ENCODE results near the gene FKBP1C.
"Not testable (repeated sequence)": the region's sequence is repeated elsewhere in the genome, so short reads cannot be mapped to it uniquely, and the experiment has no call there.

FKBP1C gene

DNA sequence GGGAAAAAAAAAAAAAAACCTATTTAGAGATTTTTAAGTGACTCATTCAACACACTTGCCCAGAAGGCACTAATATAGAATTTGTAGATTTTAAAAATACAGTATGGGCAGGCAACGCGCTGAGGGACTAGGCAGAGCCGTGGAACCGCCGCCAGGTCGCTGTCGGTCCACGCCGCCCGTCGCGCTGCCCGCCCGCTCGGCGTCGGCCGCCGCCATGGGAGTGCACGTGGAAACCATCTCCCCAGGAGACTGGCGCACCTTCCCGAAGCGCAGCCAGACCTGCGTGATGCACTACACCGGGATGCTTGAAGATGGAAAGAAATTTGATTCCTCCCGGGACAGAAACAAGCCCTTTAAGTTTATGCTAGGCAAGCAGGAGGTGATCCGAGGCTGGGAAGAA is at the start of gene FKBP1C:
Gene FKBP1C, plus strand, starts transcription at position 127 of the 400 bp plus-strand sequence.
- ATAC-seq, result not testable (repeated sequence)

DNA sequence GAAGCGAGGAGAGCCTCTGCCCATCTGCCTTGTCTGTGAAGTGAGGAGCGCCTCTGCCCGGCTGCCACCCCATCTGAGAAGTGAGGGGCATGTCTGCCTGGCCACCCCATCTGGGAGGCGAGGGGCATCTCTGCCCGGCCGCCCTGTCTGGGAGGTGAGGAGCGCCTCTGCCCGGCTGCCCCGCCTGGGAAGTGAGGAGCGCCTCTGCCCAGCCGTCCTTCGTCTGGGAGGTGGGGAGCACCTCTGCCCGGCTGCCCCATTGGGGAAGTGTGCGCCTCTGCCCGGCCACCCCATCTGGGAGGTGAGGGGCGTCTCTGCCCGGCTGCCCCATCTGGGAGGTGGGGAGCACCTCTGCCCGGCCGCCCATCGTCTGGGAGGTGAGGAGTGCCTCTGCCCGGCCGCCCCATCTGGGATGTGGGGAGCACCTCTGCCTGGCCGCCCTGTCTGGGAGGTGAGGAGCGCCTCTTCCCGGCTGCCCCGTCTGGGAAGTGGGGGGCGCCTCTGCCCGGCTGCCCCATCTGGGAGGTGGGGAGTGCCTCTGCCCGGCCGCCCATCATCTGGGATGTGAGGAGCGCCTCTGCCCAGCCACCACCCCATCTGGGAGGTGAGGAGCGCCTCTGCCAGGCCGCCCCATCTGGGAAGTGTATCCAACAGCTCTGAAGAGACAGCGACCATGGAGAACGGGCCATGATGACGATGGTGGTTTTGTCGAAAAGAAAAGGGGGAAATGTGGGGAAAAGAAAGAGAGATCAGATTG is 47.0 kb upstream of the FKBP1C start:
- ATAC-seq, result not testable (repeated sequence)

DNA sequence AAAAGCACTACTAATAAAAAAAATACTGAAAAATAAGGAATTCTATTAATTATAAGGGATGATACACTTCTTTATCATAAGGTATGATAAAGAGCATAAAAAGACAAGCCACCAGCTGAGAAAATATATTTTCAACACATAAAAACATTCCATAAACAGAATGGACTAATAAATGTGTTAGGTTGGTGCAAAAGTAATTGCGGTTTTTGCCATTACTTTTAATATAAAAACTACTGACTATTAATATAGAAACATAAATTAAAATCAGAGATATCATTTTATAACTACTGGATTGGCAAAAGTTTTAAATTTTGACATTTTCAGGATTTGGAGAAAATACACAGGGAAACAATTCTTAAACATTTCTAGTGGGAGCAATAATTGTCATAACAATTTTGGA is 37.1 kb upstream of the FKBP1C start:
- no peak for TF ChIP-seq ZC3H10 (CRISPR knock-in tag; IDR thresholded peaks at IDR 0.05)
- TF ChIP-seq, protein P1, sequence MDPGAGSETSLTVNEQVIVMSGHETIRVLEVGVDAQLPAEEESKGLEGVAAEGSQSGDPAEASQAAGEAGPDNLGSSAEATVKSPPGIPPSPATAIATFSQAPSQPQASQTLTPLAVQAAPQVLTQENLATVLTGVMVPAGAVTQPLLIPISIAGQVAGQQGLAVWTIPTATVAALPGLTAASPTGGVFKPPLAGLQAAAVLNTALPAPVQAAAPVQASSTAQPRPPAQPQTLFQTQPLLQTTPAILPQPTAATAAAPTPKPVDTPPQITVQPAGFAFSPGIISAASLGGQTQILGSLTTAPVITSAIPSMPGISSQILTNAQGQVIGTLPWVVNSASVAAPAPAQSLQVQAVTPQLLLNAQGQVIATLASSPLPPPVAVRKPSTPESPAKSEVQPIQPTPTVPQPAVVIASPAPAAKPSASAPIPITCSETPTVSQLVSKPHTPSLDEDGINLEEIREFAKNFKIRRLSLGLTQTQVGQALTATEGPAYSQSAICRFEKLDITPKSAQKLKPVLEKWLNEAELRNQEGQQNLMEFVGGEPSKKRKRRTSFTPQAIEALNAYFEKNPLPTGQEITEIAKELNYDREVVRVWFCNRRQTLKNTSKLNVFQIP (CRISPR knock-in tag; IDR thresholded peaks at IDR 0.05; ENCODE audit: borderline replicate concordance, low read depth), result no peak
- no peak for ATAC-seq

DNA sequence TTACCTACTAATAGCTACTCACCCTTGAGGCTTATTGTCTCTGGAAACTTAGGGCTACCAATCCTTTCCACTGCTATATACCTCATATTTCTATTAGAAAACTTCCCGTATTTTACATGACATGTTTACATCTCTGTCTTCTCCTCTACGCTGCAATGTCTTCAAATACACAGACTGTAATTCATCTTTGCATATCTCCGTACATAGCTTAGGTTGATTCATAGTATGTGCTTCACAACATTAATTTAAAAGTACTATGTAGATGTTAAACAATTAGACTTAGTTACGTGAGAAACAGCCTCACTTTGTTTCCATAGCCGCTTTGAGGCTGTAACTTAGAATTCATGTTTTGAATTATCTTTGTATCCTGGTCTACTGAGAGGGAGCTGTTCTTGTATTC is 35.1 kb upstream of the FKBP1C start:
- TF ChIP-seq RARB (CRISPR knock-in tag; IDR thresholded peaks at IDR 0.05), result no peak
- TF ChIP-seq ZFP30 (CRISPR knock-in tag; IDR thresholded peaks at IDR 0.05), result no peak
- no peak for TF ChIP-seq SNAI2 (CRISPR knock-in tag; IDR thresholded peaks at IDR 0.05)
- TF ChIP-seq, protein P2, sequence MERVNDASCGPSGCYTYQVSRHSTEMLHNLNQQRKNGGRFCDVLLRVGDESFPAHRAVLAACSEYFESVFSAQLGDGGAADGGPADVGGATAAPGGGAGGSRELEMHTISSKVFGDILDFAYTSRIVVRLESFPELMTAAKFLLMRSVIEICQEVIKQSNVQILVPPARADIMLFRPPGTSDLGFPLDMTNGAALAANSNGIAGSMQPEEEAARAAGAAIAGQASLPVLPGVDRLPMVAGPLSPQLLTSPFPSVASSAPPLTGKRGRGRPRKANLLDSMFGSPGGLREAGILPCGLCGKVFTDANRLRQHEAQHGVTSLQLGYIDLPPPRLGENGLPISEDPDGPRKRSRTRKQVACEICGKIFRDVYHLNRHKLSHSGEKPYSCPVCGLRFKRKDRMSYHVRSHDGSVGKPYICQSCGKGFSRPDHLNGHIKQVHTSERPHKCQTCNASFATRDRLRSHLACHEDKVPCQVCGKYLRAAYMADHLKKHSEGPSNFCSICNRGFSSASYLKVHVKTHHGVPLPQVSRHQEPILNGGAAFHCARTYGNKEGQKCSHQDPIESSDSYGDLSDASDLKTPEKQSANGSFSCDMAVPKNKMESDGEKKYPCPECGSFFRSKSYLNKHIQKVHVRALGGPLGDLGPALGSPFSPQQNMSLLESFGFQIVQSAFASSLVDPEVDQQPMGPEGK (CRISPR knock-in tag; IDR thresholded peaks at IDR 0.05; ENCODE audit: borderline replicate concordance), result no peak
- TF ChIP-seq PPARA (CRISPR knock-in tag; IDR thresholded peaks at IDR 0.05; ENCODE audit: borderline replicate concordance), result no peak
- no peak for TF ChIP-seq ARNTL (CRISPR knock-in tag; IDR thresholded peaks at IDR 0.05; ENCODE audit: borderline replicate concordance, low read depth)
- TF ChIP-seq, protein P3, sequence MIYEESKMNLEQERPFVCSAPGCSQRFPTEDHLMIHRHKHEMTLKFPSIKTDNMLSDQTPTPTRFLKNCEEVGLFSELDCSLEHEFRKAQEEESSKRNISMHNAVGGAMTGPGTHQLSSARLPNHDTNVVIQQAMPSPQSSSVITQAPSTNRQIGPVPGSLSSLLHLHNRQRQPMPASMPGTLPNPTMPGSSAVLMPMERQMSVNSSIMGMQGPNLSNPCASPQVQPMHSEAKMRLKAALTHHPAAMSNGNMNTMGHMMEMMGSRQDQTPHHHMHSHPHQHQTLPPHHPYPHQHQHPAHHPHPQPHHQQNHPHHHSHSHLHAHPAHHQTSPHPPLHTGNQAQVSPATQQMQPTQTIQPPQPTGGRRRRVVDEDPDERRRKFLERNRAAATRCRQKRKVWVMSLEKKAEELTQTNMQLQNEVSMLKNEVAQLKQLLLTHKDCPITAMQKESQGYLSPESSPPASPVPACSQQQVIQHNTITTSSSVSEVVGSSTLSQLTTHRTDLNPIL (CRISPR knock-in tag; IDR thresholded peaks at IDR 0.05; ENCODE audit: low read depth), result no peak
- TF ChIP-seq, protein P1 (CRISPR knock-in tag; IDR thresholded peaks at IDR 0.05; ENCODE audit: borderline replicate concordance, low read depth), result no peak
- TF ChIP-seq ZNF70 (CRISPR knock-in tag; IDR thresholded peaks at IDR 0.05), result no peak
- no peak for TF ChIP-seq ZC3H10 (CRISPR knock-in tag; IDR thresholded peaks at IDR 0.05)
- no peak for TF ChIP-seq ESRRG (CRISPR knock-in tag; IDR thresholded peaks at IDR 0.05)
- TF ChIP-seq ISL1 (CRISPR knock-in tag; IDR thresholded peaks at IDR 0.05), result no peak
- ATAC-seq, result no peak

DNA sequence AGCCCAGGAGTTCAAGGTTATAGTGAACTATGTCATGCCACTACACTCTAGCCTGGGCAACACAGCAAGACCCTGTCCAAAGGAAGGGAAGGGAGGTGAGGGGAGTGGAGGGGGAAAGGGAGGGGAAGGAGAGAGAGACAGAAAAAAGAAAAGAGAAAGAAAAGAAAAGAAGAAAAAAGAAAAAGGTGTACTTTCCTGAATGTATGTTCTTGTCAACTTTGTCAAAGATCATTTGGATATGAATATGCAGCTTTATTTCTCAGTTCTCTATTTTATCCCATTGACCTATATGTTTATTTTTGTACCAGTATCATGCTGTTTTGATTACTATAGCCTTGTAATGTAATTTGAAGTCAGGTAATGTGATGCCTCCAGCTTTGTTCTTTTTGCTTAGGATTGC is 30.9 kb upstream of the FKBP1C start:
- no peak for ATAC-seq
- no peak for TF ChIP-seq ZC3H10 (CRISPR knock-in tag; IDR thresholded peaks at IDR 0.05)
- TF ChIP-seq, protein P4, sequence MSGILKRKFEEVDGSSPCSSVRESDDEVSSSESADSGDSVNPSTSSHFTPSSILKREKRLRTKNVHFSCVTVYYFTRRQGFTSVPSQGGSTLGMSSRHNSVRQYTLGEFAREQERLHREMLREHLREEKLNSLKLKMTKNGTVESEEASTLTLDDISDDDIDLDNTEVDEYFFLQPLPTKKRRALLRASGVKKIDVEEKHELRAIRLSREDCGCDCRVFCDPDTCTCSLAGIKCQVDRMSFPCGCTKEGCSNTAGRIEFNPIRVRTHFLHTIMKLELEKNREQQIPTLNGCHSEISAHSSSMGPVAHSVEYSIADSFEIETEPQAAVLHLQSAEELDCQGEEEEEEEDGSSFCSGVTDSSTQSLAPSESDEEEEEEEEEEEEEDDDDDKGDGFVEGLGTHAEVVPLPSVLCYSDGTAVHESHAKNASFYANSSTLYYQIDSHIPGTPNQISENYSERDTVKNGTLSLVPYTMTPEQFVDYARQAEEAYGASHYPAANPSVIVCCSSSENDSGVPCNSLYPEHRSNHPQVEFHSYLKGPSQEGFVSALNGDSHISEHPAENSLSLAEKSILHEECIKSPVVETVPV (CRISPR knock-in tag; IDR thresholded peaks at IDR 0.05), result no peak
- TF ChIP-seq, protein P1 (CRISPR knock-in tag; IDR thresholded peaks at IDR 0.05; ENCODE audit: borderline replicate concordance, low read depth), result no peak
- TF ChIP-seq BACH2 (CRISPR knock-in tag; IDR thresholded peaks at IDR 0.05; ENCODE audit: borderline replicate concordance), result no peak
- no peak for TF ChIP-seq ISL1 (CRISPR knock-in tag; IDR thresholded peaks at IDR 0.05)
- TF ChIP-seq PPARA (CRISPR knock-in tag; IDR thresholded peaks at IDR 0.05; ENCODE audit: borderline replicate concordance), result no peak
- TF ChIP-seq SNAI2 (CRISPR knock-in tag; IDR thresholded peaks at IDR 0.05), result no peak
- TF ChIP-seq ZFP3 (CRISPR knock-in tag; IDR thresholded peaks at IDR 0.05), result no peak
- TF ChIP-seq GLIS3 (CRISPR knock-in tag; IDR thresholded peaks at IDR 0.05), result no peak
- TF ChIP-seq, protein P5, sequence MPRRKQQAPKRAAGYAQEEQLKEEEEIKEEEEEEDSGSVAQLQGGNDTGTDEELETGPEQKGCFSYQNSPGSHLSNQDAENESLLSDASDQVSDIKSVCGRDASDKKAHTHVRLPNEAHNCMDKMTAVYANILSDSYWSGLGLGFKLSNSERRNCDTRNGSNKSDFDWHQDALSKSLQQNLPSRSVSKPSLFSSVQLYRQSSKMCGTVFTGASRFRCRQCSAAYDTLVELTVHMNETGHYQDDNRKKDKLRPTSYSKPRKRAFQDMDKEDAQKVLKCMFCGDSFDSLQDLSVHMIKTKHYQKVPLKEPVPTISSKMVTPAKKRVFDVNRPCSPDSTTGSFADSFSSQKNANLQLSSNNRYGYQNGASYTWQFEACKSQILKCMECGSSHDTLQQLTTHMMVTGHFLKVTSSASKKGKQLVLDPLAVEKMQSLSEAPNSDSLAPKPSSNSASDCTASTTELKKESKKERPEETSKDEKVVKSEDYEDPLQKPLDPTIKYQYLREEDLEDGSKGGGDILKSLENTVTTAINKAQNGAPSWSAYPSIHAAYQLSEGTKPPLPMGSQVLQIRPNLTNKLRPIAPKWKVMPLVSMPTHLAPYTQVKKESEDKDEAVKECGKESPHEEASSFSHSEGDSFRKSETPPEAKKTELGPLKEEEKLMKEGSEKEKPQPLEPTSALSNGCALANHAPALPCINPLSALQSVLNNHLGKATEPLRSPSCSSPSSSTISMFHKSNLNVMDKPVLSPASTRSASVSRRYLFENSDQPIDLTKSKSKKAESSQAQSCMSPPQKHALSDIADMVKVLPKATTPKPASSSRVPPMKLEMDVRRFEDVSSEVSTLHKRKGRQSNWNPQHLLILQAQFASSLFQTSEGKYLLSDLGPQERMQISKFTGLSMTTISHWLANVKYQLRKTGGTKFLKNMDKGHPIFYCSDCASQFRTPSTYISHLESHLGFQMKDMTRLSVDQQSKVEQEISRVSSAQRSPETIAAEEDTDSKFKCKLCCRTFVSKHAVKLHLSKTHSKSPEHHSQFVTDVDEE (CRISPR knock-in tag; IDR thresholded peaks at IDR 0.05), result no peak
